Measurements from ENCODE around the gene VPS33A. TPM values are rescaled to one million over a fixed set of nuclear protein-coding genes. Genes with fewer than 3 reads are reported as not detected.

The VPS33A gene
- total and polyA plus RNA-seq, 10 donors, result 9.7 to 31.5 (median 21.8) TPM

DNA sequence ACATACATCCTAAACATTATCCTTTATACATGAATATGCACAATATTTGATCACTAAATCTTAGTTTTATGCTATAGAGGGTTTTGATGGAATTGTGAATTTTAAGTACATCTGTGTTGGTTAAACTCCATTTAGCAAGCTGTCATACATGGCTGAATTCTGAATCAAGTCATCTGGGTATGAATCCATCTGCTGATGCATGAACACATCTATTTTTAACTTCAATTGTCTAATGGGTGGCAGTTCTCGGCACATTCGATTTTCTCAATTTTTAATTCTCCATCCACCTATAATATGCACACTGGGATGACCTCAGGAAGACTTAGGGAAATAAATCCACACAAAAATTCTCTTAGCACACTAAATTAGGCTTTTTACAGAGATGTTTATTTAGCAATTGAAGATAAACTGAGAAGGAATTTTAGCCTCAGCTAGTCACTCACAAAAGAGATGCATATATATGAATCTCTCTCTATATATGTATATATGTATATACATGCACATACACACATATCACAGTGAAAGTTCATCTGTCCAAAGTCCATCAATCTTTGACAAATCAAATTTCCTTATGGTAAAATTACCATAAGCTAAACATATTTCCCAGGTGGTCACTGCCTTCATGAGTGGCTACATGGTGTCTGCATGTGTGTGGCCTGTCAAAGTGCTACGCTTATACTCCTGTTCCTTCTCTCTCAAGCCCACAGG, 44.5 kb upstream of the VPS33A start:
- no peaks in the 10 kb centered on the region for H3K9me3 ChIP-seq
- H3K4me1 ChIP-seq, result peaks cover 0 to 3% (median 0%) of the 10 kb centered on the region in 6 donors
- no peak for TF ChIP-seq POLR2AphosphoS5 (IDR thresholded peaks at IDR 0.05)
- no peak for TF ChIP-seq POLR2A (IDR thresholded peaks at IDR 0.05)
- TF ChIP-seq, protein P1, sequence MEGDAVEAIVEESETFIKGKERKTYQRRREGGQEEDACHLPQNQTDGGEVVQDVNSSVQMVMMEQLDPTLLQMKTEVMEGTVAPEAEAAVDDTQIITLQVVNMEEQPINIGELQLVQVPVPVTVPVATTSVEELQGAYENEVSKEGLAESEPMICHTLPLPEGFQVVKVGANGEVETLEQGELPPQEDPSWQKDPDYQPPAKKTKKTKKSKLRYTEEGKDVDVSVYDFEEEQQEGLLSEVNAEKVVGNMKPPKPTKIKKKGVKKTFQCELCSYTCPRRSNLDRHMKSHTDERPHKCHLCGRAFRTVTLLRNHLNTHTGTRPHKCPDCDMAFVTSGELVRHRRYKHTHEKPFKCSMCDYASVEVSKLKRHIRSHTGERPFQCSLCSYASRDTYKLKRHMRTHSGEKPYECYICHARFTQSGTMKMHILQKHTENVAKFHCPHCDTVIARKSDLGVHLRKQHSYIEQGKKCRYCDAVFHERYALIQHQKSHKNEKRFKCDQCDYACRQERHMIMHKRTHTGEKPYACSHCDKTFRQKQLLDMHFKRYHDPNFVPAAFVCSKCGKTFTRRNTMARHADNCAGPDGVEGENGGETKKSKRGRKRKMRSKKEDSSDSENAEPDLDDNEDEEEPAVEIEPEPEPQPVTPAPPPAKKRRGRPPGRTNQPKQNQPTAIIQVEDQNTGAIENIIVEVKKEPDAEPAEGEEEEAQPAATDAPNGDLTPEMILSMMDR (IDR thresholded peaks at IDR 0.05 in 8 of 11, conservative IDR thresholded peaks at IDR 0.05 in 3 of 11), result no peak
- intact Hi-C loops (cut with DNase I; ENCODE audit: low total_unique reads), result no loop called here
- peaks cover 3 to 100% (median 32%) of the 10 kb centered on the region in 6 donors for H3K36me3 ChIP-seq
- WGBS, 5 donors, result 70 to 90% (median 83%) methylated on average over 3 of the region's 3 CpGs
- H3K27ac ChIP-seq, result no peak overlapping the region
- DNase-seq, result no peak
- no peak overlapping the region for H3K4me3 ChIP-seq
- no peaks in the 10 kb centered on the region for H3K27me3 ChIP-seq (replicated peaks in 1 of 7)

DNA sequence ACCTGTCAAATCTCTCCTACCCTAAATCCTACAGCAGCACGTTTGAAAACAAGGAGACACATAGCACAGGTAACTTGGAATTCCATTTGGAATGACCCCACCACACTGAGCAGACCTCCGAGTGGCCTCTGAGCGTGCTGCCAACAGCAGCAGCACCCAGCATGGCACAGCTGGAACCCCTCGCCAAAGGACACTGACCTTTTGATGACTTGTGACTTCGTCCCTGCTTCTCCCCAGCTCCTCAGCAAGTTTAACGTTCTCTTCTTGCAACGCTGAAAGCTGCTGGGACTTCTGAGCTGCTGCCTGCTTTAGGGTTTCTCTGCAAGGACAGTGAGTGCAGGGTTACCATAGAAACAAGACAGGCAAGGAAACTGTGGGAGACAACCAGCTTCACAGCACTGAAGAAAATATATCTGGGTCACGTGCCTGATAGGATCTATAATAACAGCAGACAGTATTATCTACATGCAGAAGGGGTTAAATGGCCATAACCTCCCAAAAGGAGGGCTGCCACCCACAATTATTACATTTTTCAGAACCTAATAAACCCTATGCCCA, 43.3 kb upstream of the VPS33A start:
- Histone ChIP-seq H3K27me3 (replicated peaks in 1 of 7) (no peaks in the 10 kb centered on the region), H3K4me1 (peaks cover 0 to 3% (median 0%) of the 10 kb centered on the region in 6 donors), H3K27ac (no peak overlapping the region), H3K36me3 (peaks cover 3 to 99% (median 30%) of the 10 kb centered on the region in 6 donors), H3K4me3 (no peak overlapping the region), H3K9me3 (no peaks in the 10 kb centered on the region)
- TF ChIP-seq, protein P1 (IDR thresholded peaks at IDR 0.05 in 8 of 11, conservative IDR thresholded peaks at IDR 0.05 in 3 of 11), result no peak
- no peak for TF ChIP-seq POLR2AphosphoS5 (IDR thresholded peaks at IDR 0.05)
- no peak for TF ChIP-seq POLR2A (IDR thresholded peaks at IDR 0.05)
- 81 to 91% (median 89%) methylated on average over 8 of the region's 8 CpGs for WGBS, 5 donors
- DNase-seq, result no peak
- intact Hi-C loops (cut with DNase I; ENCODE audit: low total_unique reads), result no loop called here

DNA sequence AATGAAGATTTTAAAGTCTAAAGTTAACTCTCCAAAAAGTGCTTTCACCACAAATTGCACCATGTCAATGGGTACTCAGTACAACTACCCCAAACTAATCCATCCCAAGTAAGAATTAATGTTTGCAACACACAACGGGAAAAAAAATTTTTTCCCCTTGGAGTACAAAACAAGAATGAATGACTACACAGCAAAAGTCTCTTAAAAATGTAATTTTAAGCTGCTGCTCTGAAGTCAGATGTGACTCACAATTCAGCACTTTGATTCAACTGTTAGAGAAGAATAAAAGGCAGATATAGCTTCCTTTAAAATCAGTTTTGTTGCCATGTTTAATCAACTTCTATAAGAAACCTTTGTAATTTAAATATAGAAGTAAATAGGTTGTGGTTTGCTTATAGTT, 42.5 kb upstream of the VPS33A start:
- Histone ChIP-seq H3K9me3 (no peaks in the 10 kb centered on the region), H3K27ac (no peak overlapping the region), H3K4me1 (peaks cover 0 to 3% (median 0%) of the 10 kb centered on the region in 6 donors), H3K4me3 (no peak overlapping the region), H3K27me3 (replicated peaks in 1 of 7) (no peaks in the 10 kb centered on the region), H3K36me3 (peaks cover 3 to 99% (median 30%) of the 10 kb centered on the region in 6 donors)
- DNase-seq, result no peak
- 93 to 95% (median 95%) methylated on average over 1 of the region's 1 CpG for WGBS, 5 donors
- intact Hi-C loops (cut with DNase I; ENCODE audit: low total_unique reads), result no loop called here
- no peak for TF ChIP-seq POLR2A (IDR thresholded peaks at IDR 0.05)
- TF ChIP-seq POLR2AphosphoS5 (IDR thresholded peaks at IDR 0.05), result no peak

DNA sequence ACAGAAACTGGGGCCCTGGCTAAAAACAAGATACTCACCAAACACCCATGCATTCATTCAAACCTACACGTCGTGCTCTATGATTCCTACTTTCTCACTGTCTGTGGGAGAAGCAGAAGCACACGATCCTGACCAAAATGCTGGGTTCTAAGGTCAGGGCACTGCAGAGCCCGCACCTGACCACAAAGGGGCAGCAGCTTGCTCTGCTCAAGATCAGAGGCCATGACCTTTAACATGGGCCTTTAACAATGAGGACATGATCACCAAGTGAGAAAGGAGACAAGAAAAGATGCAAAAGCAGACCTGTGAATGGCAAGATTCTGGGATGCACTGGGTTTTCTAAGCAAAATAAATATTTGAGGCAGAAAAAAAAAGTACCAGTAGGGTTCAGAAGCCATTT, 40.1 kb upstream of the VPS33A start:
- 83 to 88% (median 85%) methylated on average over 4 of the region's 4 CpGs for WGBS, 5 donors
- Histone ChIP-seq H3K27me3 (replicated peaks in 1 of 7) (no peaks in the 10 kb centered on the region), H3K4me3 (no peak overlapping the region), H3K9me3 (no peaks in the 10 kb centered on the region), H3K27ac (no peak overlapping the region), H3K36me3 (peaks cover 3 to 99% (median 34%) of the 10 kb centered on the region in 6 donors), H3K4me1 (no peaks in the 10 kb centered on the region)
- no peak for DNase-seq
- no peak for TF ChIP-seq POLR2A (IDR thresholded peaks at IDR 0.05)
- TF ChIP-seq, protein P1 (IDR thresholded peaks at IDR 0.05 in 8 of 11, conservative IDR thresholded peaks at IDR 0.05 in 3 of 11), result peak in 1 of 11 experiments; percentile 8
- intact Hi-C loops (cut with DNase I; ENCODE audit: low total_unique reads), result no loop called here
